HG02759 (cell line): ENCODE measurements around the gene FKBP11.

ENCODE experiments used
- ATAC-seq: cut with Tn5 transposase; IDR thresholded peaks from one replicate; pipeline ENCODE4 v1.9.1; 2021; ENCODE audit warnings: mild to moderate bottlenecking, moderate library complexity; ENCODE audit not compliant: unreplicated experiment

Gene FKBP11

GRCh38 chr12:48925304-48926011, at the start of gene FKBP11:
Gene FKBP11 (minus strand): TSS chr12:48925492. CDS start chr12:48925428, 64 bp downstream.
- peak; percentile 78 for ATAC-seq

- no peak for ATAC-seq
Measured at GRCh38 chr12:48973941-48974673, 48.8 kb upstream of the FKBP11 start.

- ATAC-seq, result no peak
Measured at GRCh38 chr12:48973531-48973930, 48.2 kb upstream of the FKBP11 start.

GRCh38 chr12:48972952-48973483, 47.7 kb upstream of the FKBP11 start:
- ATAC-seq, result no peak

GRCh38 chr12:48972213-48972951, 47.1 kb upstream of the FKBP11 start:
- no peak for ATAC-seq

- no peak for ATAC-seq
Measured at GRCh38 chr12:48970702-48971334, 45.5 kb upstream of the FKBP11 start.

- peak; percentile 37 for ATAC-seq
Measured at GRCh38 chr12:48969833-48970701, 44.8 kb upstream of the FKBP11 start.

GRCh38 chr12:48969160-48969771, 44.0 kb upstream of the FKBP11 start:
- ATAC-seq, result no peak

- ATAC-seq, result no peak
Measured at GRCh38 chr12:48968467-48968866, 43.2 kb upstream of the FKBP11 start.

- ATAC-seq, result no peak
Measured at GRCh38 chr12:48967991-48968390, 42.7 kb upstream of the FKBP11 start.

GRCh38 chr12:48966177-48966895, 41.0 kb upstream of the FKBP11 start:
- ATAC-seq, result no peak

- ATAC-seq, result no peak
Measured at GRCh38 chr12:48965298-48965838, 40.1 kb upstream of the FKBP11 start.

GRCh38 chr12:48961801-48962200, 36.5 kb upstream of the FKBP11 start:
- no peak for ATAC-seq

GRCh38 chr12:48961331-48961730, 36.0 kb upstream of the FKBP11 start:
- ATAC-seq, result no peak

- ATAC-seq, result no peak
Measured at GRCh38 chr12:48960834-48961233, 35.5 kb upstream of the FKBP11 start.

- ATAC-seq, result no peak
Measured at GRCh38 chr12:48958049-48958388, 32.7 kb upstream of the FKBP11 start.

- peak; percentile 92 for ATAC-seq
Measured at GRCh38 chr12:48957141-48958048, 32.1 kb upstream of the FKBP11 start, which contains the start of gene ARF3. Gene ARF3 (minus strand): TSS chr12:48957487. CDS start chr12:48941095, 16,392 bp downstream.
